ENCODE measurements around the gene BPIFA2. TPM values are rescaled to one million over a fixed set of nuclear protein-coding genes. Genes with fewer than 3 reads are reported as not detected.

Gene BPIFA2
- total RNA-seq = not detected in 2 replicates

GRCh38 chr20:33167859-33168258, at the start of gene BPIFA2:
BPIFA2 (plus strand) TSS chr20:33168159; CDS start chr20:33169146, 987 bp downstream.

GRCh38 chr20:33217052-33217451, 49.1 kb downstream of the BPIFA2 start, which contains the start of gene BPIFA3:
BPIFA3 (plus strand) TSS chr20:33217352; CDS start chr20:33217537, 185 bp downstream.

Other genes with a start within 250 kb of the BPIFA2 start
- not detected in 2 replicates for gene SUN5, start 163.7 kb upstream of the BPIFA2 start, total RNA-seq
- not detected in 2 replicates for gene BPIFB2, start 160.5 kb upstream of the BPIFA2 start, total RNA-seq
- gene BPIFB6, start 136.5 kb upstream of the BPIFA2 start, total RNA-seq = not detected in 2 replicates
- gene BPIFB3, start 114.3 kb upstream of the BPIFA2 start, total RNA-seq = not detected in 2 replicates
- gene BPIFB4, start 88.5 kb upstream of the BPIFA2 start, total RNA-seq = not detected in 2 replicates
- gene BPIFA3, start 49.2 kb downstream of the BPIFA2 start, total RNA-seq = not detected in 2 replicates
- gene BPIFA1, start 67.8 kb downstream of the BPIFA2 start, total RNA-seq = not detected in 2 replicates
- gene BPIFB1, start 115.1 kb downstream of the BPIFA2 start, total RNA-seq = not detected in 2 replicates
- gene CDK5RAP1, start 233.4 kb downstream of the BPIFA2 start, total RNA-seq = 25.5 and 25.8 TPM in 2 replicates